HG02938 (cell line): Measurements from ENCODE around the gene NPM1.

Experiments used
- ATAC-seq: cut with Tn5 transposase; IDR thresholded peaks from one replicate; pipeline ENCODE4 v1.9.1; 2021; ENCODE audit warnings: mild to moderate bottlenecking, moderate library complexity; ENCODE audit not compliant: unreplicated experiment

NPM1 gene

GRCh38 chr5:171427318-171428167 is 39.9 kb downstream of the NPM1 start:
- no peak for ATAC-seq

GRCh38 chr5:171428168-171428696 is 40.6 kb downstream of the NPM1 start:
- no peak for ATAC-seq

GRCh38 chr5:171428809-171429542 is 41.3 kb downstream of the NPM1 start:
- no peak for ATAC-seq

GRCh38 chr5:171429543-171429910 is 41.9 kb downstream of the NPM1 start:
- no peak for ATAC-seq

- ATAC-seq = no peak
Measured at GRCh38 chr5:171431251-171431777, 43.7 kb downstream of the NPM1 start.

DNA sequence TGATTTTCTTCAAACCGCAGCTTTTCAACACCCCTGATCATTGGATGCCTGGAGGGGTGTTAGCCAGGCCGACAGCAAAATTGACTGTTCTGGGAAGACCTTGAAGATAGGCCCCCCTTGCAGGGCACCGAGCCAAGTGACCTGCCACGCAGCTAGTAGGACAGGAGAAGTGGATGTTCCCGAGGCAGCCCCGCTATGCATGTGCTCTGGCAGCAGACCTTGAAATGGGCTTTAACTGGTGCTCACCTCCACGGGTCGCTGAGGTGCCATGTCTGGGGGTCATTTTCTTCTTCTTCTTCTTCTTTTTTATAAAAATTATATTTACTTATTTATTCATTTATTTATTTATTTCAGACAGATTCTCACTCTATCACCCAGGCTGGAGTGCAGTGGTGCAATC is 44.4 kb downstream of the NPM1 start:
- ATAC-seq = no peak

DNA sequence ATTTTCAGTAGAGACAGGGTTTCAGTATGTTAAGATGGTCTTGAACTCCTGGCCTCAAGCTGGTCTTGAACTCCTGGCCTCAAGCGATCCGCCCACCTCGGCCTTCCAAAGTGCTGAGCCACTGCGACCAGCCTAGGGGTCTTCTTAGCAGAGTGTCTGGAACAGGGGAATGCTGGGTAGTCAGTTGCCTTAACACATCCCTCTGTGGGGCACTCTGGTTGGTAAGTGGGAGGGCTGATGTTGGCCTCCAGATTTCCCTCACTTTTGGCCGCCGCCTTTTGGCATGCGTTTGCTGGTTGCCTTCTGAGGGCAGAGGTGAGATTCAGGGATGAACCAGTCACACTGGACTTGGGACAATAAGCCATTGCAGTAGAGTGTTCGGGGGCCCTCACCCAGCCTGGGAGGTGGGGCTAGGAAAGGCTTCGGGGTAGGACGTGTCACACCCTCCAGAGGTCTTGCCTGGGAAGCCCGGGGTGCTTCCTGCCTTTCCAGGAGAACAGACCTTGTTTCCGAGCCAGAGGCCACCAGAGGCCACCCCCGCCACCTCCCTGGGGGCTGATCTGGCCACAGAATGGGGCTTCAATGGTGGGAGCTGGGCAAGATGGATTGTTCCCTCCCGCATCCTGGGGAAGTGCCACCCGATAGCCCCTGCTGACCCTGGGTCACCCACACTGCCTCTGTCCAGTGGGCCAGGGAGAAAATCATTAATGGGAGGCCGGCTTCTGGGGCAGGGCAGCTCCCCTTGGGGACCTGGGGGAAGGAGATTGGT is 45.1 kb downstream of the NPM1 start:
- no peak for ATAC-seq

DNA sequence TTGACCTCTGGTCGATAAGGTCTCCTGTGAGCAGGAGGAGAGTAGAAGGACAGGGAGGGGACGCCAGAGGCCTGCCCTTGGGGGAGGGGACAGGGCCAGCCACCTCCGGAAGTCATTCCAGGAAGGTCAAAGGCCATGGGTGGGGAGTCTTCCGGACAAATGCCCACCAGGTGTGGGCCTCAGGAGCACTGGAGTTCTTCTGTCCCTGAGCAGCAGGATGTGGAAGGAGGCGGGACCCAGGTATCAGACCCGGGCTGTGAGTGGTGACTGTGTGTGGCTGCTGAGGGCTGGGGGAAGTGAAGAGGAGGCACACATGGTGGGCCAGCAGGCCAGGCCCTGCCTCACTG is 45.7 kb downstream of the NPM1 start:
- no peak for ATAC-seq

GRCh38 chr5:171433982-171434676 is 46.5 kb downstream of the NPM1 start:
- ATAC-seq = no peak

GRCh38 chr5:171434874-171435273 is 47.2 kb downstream of the NPM1 start:
- ATAC-seq = no peak

DNA sequence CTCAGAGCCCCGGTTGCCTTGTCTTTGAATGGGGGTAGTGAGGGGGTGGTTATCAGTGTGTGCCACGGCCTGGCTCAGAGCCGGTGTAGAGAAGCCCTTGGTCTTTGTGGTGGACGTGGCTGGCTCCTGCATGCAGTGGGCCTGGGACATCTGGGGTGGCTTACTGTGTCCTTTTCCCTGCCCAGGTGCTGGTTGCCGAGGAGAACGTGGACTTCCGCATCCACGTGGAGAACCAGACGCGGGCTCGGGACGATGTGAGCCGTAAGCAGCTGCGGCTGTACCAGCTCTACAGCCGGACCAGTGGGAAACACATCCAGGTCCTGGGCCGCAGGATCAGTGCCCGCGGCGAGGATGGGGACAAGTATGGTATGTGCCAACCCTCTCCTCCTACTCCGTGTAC is 48.3 kb downstream of the NPM1 start:
- no peak for ATAC-seq

- ATAC-seq = no peak
Measured at GRCh38 chr5:171436804-171437285, 49.2 kb downstream of the NPM1 start.

DNA sequence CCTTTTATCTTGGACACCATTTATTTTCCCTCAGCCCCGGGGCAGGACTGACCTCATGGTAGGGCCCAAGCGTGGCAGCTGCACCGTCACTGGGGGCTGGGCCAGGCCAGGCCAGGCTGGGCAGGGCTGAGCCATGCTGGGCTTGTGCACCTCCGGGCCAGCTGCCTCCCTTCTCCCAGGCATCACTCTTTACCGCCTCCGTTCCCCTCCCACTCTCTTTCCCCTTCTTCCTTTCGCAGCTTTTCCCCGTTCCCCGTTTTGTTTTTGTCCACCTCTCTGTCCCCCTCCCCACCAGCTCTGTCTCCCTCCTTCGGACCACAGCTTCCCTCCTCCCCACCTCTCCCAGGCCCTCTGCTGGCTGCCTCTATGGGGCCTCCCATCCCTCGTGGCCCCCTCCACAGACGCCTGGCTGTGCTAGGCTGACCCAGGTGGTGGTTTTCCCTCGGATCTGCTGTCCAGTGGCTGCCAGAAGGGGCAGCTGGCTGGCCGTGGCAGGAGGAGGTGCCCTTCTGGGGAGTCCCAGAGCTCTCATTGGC is 49.7 kb downstream of the NPM1 start:
- ATAC-seq = no peak

DNA sequence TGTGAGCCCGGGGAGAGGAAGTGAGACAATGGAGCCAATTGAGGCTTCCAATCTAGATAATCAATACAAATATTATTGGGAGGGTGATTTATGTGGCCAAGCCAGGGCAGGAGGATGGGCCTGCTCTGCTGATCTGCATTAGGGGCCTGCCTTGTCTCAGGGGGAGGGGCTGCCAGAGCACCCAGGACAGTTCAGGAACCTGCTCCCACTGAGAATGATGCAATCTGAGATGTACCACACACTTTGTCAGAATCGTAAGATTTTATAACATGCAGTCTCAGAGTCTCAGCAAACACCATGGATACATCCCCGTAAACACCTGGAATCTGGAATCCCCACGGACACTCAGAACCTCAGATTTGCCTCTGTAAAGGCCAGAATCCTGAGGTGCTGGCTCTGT is 51.1 kb downstream of the NPM1 start:
- no peak for ATAC-seq

DNA sequence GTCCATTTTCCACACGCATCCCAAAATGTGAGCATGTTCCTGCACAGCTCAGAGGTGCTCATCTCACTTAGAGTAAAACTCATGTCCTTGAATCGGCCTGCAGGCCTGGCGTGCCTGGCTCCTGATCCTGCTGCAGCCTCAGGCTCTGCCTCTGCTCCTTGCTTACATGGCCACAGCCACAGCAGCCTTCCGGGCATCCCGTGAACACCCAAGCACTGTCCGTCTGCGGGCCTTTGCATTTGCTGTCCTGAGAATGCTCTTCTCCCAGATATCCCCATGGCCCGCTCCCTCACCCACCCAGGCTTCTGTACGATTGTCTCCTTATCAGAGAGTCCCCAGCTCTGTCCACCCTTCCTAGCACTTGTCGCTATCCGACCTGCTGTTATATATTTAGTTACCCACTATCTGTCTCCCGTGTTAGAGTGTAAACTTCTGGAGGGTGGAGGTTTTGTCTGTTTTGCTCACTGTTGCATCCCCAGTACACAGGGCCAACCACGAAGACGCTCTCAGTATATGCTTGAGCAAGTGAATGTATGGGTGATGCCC is 53.7 kb downstream of the NPM1 start:
- no peak for ATAC-seq

DNA sequence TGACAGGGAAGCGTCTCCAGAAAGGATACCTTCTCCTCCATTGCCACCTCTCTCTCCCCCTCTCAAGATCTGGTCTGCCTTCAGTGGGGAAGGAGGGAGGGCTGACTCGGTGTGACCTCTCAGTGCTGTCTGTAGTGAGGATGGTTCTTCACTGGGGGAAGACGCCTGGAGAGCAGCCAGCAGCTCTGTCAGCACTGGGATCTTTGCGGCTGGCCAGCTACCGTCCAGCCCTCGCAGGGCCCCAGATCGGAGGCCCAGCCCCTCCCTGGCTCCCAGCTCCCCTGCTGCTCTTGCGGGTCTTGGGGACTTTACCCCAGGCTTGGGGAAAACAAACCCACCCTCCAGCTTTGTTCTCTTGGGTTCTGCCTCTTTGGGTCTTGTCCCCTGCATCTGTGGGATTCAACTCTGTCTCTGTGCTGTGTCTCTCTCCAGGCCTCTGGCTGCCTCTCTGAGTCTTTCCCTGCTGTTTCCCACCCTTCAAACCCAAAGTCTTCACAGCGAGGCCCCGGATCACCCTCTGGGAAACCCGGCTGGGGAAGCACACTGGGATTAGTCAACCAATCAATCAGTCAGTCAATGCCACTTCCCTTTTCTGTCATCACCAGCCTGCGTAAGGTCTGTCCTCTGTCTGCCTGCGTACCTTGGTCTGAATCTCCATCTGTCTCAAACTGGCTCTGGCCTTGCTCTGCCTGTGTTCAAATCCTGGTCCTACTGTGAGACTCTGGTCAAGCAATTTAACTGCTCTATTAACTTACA is 54.8 kb downstream of the NPM1 start:
- no peak for ATAC-seq

- ATAC-seq = no peak
Measured at GRCh38 chr5:171444582-171444981, 56.9 kb downstream of the NPM1 start.

DNA sequence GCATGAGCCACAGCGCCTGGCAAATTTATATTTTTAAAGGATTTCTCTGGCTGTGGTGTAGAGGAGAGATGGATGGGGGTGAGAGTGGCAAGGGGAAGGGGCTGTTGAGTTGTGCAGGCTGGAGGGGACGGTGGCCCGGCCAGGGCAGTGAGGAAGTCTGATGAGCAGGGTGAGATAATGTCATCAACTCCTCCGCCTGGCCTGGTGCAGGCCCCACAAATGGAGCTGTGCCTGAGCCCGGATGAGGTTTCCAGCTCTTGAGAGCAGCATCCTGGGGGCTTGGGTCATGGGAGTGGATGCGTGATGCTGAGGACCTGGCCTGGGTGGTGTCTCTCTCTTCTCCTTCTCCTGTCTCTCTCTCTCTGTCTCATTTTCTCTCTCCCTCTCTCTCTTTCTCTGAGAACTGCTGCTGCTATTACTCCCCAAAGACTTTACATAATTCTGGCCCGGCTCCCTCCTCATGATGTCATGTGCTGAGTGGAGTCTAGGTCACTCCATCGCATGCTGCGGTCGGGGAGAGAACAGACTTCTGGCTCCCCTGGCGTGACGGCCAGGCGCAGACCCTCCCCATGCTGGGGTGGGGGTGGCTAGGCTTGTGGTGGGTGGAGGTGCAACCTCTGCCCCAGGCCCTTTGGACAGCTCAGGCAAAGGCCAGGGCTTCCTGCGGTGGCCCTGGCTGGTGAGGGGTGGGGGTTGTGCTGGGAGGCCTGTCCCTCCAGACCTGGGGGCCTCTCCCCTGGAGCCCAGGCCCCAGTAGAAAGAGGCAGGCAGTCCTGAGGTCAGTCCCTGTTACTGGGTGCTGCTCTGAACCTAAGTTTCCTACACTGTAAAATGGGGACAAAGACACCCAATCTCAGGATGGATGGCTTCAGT is 58.2 kb downstream of the NPM1 start:
- no peak for ATAC-seq
